ENCODE data around the gene NTHL1.

- TF ChIP-seq MXD4 (CRISPR knock-in tag; IDR thresholded peaks at IDR 0.05; ENCODE audit: borderline replicate concordance) (no peak), CREM (CRISPR knock-in tag; IDR thresholded peaks at IDR 0.05) (no peak), CTCF (IDR thresholded peaks at IDR 0.05) (no peak), NR1H2 (CRISPR knock-in tag; IDR thresholded peaks at IDR 0.05) (no peak), ATF2 (CRISPR knock-in tag; IDR thresholded peaks at IDR 0.05; ENCODE audit: borderline replicate concordance, low read depth) (no peak), CDX4 (CRISPR knock-in tag; IDR thresholded peaks at IDR 0.05; ENCODE audit: borderline replicate concordance) (no peak), NR2C2 (CRISPR knock-in tag; IDR thresholded peaks at IDR 0.05) (no peak), SMAD3 (CRISPR knock-in tag; IDR thresholded peaks at IDR 0.05; ENCODE audit: borderline replicate concordance) (no peak), TCF7 (CRISPR knock-in tag; IDR thresholded peaks at IDR 0.05; ENCODE audit: low read depth) (no peak)
- TF ChIP-seq, protein P1, sequence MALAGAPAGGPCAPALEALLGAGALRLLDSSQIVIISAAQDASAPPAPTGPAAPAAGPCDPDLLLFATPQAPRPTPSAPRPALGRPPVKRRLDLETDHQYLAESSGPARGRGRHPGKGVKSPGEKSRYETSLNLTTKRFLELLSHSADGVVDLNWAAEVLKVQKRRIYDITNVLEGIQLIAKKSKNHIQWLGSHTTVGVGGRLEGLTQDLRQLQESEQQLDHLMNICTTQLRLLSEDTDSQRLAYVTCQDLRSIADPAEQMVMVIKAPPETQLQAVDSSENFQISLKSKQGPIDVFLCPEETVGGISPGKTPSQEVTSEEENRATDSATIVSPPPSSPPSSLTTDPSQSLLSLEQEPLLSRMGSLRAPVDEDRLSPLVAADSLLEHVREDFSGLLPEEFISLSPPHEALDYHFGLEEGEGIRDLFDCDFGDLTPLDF (CRISPR knock-in tag; IDR thresholded peaks at IDR 0.05), result no peak
Measured at GRCh38 chr16:2063861-2064260, 16.2 kb upstream of the NTHL1 start.
